Calu3 (cell line): ENCODE measurements around the gene PCDHB10. TPM values are rescaled to one million over a fixed set of nuclear protein-coding genes. Genes with fewer than 3 reads are reported as not detected.
"Not testable (repeated sequence)": the region's sequence is repeated elsewhere in the genome, so short reads cannot be mapped to it uniquely, and the experiment has no call there.

Experiments
- Bru-seq: library from RNA; stranded (reverse); fragments of 400-500 nt; gene quantifications from one replicate; lab custom pipeline; 2021; lab: Mats Ljungman, UMichigan
- BruChase-seq, 2 experiments: library from RNA; stranded (reverse); fragments of 400-500 nt; gene quantifications; one replicate each; lab custom pipeline; 2021; lab: Mats Ljungman, UMichigan
- BruUV-seq: library from RNA; stranded (reverse); fragments of 400-500 nt; replicated peaks from 2 replicates; lab custom pipeline; 2021; lab: Mats Ljungman, UMichigan
- CTCF ChIA-PET: fragments of 300-600 bp; sonication (Branson Sonifier 250); formaldehyde crosslinking; loops from one replicate; lab custom pipeline; 2022; ENCODE audit warnings: antibody characterized with exemption; lab: Charles Lee
- DNase-seq: peaks from one replicate; pipeline ENCODE4 v3.0.0; 2022
- H3K27ac Mint-ChIP-seq: one replicate; pipeline ENCODE4 v1.8.0; 2022; ENCODE audit warnings: mixed read lengths; ENCODE audit not compliant: unreplicated experiment
- H3K27me3 Mint-ChIP-seq: one replicate; pipeline ENCODE4 v1.8.0; 2022; ENCODE audit warnings: mixed read lengths; ENCODE audit not compliant: unreplicated experiment
- H3K36me3 Mint-ChIP-seq: one replicate; pipeline ENCODE4 v1.8.0; 2022; ENCODE audit warnings: mild to moderate bottlenecking, moderate library complexity, mixed read lengths; ENCODE audit not compliant: insufficient read depth, unreplicated experiment
- H3K4me1 Mint-ChIP-seq: one replicate; pipeline ENCODE4 v1.8.0; 2022; ENCODE audit warnings: mild to moderate bottlenecking, low read depth, mixed read lengths; ENCODE audit not compliant: unreplicated experiment
- H3K4me3 Mint-ChIP-seq: one replicate; pipeline ENCODE4 v1.8.0; 2022; ENCODE audit warnings: mild to moderate bottlenecking, low read depth, moderate library complexity, mixed read lengths; ENCODE audit not compliant: unreplicated experiment
- H3K9me3 Mint-ChIP-seq: one replicate; pipeline ENCODE4 v1.8.0; 2022; ENCODE audit warnings: low read depth, mixed read lengths; ENCODE audit not compliant: unreplicated experiment
- intact Hi-C: fragments of 100-400 bp; cut with micrococcal nuclease; formaldehyde crosslinking; loops from one replicate; pipeline ENCODE4 v1.10.0; 2022; ENCODE audit not compliant: unreplicated experiment
- long read RNA-seq: library from polyadenylated mRNA; stranded (forward); transcript quantifications from one replicate; pipeline ENCODE4 v2.0.0, GENCODE V29; 2022
- total RNA-seq: library from RNA; stranded (reverse); gene quantifications from 2 replicates; pipeline ENCODE4 v1.2.3, GENCODE V29; 2022
- TF ChIP-seq, protein P1 (sequence below): fragments of 200-600 bp; IDR thresholded peaks from one replicate; pipeline ENCODE4 v1.8.0; 2022; ENCODE audit warnings: antibody characterized with exemption; ENCODE audit not compliant: unreplicated experiment

PCDHB10 gene
- total RNA-seq: 1.0 and 1.2 TPM in 2 replicates
- Bru-seq, nascent RNA: percentile 32 among the genes with signal in this experiment
- percentile 56 among the genes with signal in this experiment for BruChase-seq, experiment 1, labeled RNA remaining after a 6-hour chase
- BruChase-seq, experiment 2, labeled RNA remaining after a 2-hour chase: percentile 39 among the genes with signal in this experiment
- long read RNA-seq, partial matches to known transcripts: 0 of 1 reads
- long read RNA-seq, other reads (novel, unspliced or antisense): 0 of 1 reads

DNA sequence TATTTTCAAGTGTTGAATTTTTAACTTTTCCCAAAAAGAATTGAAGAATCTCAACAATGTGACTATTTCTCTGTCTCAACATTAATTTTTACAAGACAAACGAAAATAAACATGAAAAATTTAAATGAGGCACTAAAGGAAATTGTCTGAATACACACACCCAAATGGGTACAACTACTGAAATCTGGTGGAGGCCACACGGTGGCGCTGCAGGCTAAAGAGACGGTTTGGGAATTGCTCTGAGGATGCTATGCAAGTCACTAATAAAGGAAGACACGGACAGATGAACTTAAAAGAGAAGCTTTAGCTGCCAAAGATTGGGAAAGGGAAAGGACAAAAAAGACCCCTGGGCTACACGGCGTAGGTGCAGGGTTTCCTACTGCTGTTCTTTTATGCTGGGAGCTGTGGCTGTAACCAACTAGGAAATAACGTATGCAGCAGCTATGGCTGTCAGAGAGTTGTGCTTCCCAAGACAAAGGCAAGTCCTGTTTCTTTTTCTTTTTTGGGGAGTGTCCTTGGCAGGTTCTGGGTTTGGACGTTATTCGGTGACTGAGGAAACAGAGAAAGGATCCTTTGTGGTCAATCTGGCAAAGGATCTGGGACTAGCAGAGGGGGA lies at the start of gene PCDHB10:
TSS of gene PCDHB10 (plus strand) at position 244 of the 616 bp plus-strand sequence. CDS start at position 444, 200 bp downstream.
- intact Hi-C loops: no loop called here
- TF ChIP-seq, protein P1, sequence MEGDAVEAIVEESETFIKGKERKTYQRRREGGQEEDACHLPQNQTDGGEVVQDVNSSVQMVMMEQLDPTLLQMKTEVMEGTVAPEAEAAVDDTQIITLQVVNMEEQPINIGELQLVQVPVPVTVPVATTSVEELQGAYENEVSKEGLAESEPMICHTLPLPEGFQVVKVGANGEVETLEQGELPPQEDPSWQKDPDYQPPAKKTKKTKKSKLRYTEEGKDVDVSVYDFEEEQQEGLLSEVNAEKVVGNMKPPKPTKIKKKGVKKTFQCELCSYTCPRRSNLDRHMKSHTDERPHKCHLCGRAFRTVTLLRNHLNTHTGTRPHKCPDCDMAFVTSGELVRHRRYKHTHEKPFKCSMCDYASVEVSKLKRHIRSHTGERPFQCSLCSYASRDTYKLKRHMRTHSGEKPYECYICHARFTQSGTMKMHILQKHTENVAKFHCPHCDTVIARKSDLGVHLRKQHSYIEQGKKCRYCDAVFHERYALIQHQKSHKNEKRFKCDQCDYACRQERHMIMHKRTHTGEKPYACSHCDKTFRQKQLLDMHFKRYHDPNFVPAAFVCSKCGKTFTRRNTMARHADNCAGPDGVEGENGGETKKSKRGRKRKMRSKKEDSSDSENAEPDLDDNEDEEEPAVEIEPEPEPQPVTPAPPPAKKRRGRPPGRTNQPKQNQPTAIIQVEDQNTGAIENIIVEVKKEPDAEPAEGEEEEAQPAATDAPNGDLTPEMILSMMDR: no peak
- no peaks in the 10 kb centered on the region for H3K36me3 Mint-ChIP-seq
- H3K4me3 Mint-ChIP-seq: peak within 1 kb of the TSS; percentile 46
- peak; percentile 59 for DNase-seq
- peaks cover 17% of the 10 kb centered on the region for H3K9me3 Mint-ChIP-seq
- no peaks in the 10 kb centered on the region for H3K27me3 Mint-ChIP-seq
- H3K27ac Mint-ChIP-seq: no peak within 1 kb of the TSS
- CTCF ChIA-PET: interaction anchor here (1.0 to 1.2 kb wide), 2 partner anchors 158 to 366 kb away, joined by 3 read pairs; partner anchors contain the start of gene PCDHGB1
- no TSS peak for BruUV-seq
- H3K4me1 Mint-ChIP-seq: no peaks in the 10 kb centered on the region

DNA sequence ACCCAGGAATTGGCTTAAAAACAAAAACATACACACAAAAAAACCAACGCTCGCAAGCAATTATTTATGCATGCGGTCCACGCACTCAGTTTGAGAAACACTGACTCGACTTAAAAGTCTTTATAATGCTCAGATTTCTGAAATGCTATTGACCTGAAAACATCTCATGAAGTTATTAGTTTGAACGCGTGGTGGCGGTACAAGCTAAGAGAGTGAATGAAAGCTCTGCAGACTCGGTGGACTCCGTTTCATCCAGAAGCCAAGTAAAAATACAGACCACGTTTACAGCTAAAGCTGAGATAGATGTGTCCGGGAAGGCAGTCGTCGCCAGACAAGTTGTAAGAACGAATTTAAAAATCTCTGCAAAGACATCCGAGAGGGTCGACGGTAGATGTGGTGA lies 42.3 kb upstream of the PCDHB10 start, which contains the start of gene PCDHB6:
TSS of gene PCDHB6 (plus strand) at position 246 of the 400 bp plus-strand sequence. CDS start 201 bp downstream, outside the sequence.
- TF ChIP-seq, protein P1: no peak
- intact Hi-C loops: no loop called here
- no TSS peak for BruUV-seq
- no peak for DNase-seq
- Mint-ChIP-seq H3K4me1 (no peaks in the 10 kb centered on the region), H3K36me3 (no peaks in the 10 kb centered on the region), H3K9me3 (peaks cover 15% of the 10 kb centered on the region), H3K27me3 (no peaks in the 10 kb centered on the region), H3K4me3 (no peak within 1 kb of the TSS), H3K27ac (no peak within 1 kb of the TSS)
- CTCF ChIA-PET: no interaction called here

DNA sequence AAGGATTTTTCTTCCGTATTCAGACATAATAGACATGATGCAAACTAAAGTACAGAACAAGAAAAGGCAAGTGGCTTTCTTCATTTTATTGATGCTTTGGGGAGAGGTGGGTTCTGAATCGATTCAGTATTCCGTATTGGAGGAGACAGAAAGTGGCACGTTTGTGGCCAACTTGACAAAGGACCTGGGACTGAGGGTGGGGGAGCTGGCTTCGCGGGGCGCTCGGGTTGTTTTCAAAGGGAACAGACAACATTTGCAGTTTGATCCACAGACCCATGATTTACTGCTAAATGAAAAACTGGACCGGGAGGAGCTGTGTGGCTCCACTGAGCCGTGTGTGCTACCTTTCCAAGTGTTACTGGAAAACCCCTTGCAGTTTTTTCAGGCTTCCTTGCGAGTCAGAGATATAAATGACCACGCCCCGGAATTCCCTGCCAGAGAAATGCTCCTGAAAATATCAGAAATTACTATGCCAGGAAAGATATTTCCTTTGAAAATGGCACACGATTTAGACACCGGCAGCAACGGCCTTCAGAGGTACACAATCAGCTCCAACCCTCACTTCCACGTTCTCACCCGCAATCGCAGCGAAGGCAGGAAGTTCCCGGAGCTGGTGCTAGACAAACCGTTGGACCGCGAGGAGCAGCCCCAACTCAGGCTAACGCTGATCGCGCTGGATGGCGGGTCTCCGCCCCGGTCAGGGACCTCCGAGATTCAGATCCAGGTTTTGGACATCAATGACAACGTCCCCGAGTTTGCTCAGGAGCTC lies 41.7 kb upstream of the PCDHB10 start:
- no TSS peak for BruUV-seq
- Mint-ChIP-seq H3K27me3 (no peaks in the 10 kb centered on the region), H3K4me3 (no peak overlapping the region), H3K27ac (no peak overlapping the region), H3K36me3 (no peaks in the 10 kb centered on the region), H3K9me3 (peaks cover 17% of the 10 kb centered on the region), H3K4me1 (no peaks in the 10 kb centered on the region)
- no peak for DNase-seq
- CTCF ChIA-PET: no interaction called here
- TF ChIP-seq, protein P1: no peak
- intact Hi-C loops: no loop called here

DNA sequence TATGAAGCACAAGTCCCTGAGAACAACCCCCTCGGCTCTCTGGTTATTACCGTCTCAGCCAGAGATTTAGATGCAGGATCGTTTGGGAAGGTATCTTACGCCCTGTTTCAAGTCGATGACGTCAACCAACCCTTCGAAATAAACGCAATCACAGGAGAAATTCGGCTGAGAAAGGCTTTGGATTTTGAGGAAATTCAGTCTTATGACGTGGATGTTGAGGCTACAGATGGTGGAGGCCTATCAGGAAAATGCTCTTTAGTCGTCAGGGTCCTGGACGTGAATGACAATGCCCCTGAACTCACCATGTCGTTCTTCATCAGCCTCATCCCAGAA lies 41.2 kb upstream of the PCDHB10 start:
- no peak for DNase-seq
- H3K4me1 Mint-ChIP-seq: no peaks in the 10 kb centered on the region
- H3K4me3 Mint-ChIP-seq: no peak overlapping the region
- CTCF ChIA-PET: no interaction called here
- no TSS peak for BruUV-seq
- intact Hi-C loops: no loop called here
- H3K27ac Mint-ChIP-seq: no peak overlapping the region
- no peaks in the 10 kb centered on the region for H3K36me3 Mint-ChIP-seq
- peaks cover 15% of the 10 kb centered on the region for H3K9me3 Mint-ChIP-seq
- H3K27me3 Mint-ChIP-seq: no peaks in the 10 kb centered on the region
- TF ChIP-seq, protein P1: no peak

DNA sequence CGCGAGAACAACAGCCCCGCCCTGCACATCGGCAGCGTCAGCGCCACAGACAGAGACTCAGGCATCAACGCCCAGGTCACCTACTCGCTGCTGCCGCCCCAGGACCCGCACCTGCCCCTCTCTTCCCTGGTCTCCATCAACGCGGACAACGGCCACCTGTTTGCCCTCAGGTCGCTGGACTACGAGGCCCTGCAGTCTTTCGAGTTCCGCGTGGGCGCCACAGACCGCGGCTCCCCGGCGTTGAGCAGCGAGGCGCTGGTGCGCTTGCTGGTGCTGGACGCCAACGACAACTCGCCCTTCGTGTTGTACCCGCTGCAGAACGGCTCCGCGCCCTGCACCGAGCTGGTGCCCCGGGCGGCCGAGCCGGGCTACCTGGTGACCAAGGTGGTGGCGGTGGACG lies 40.5 kb upstream of the PCDHB10 start:
- H3K27me3 Mint-ChIP-seq, DNase-seq, H3K36me3 Mint-ChIP-seq, intact Hi-C loops, H3K27ac Mint-ChIP-seq, H3K4me1 Mint-ChIP-seq, CTCF ChIA-PET, BruUV-seq, H3K4me3 Mint-ChIP-seq: not testable (repeated sequence)
- peaks cover 14% of the 10 kb centered on the region for H3K9me3 Mint-ChIP-seq

DNA sequence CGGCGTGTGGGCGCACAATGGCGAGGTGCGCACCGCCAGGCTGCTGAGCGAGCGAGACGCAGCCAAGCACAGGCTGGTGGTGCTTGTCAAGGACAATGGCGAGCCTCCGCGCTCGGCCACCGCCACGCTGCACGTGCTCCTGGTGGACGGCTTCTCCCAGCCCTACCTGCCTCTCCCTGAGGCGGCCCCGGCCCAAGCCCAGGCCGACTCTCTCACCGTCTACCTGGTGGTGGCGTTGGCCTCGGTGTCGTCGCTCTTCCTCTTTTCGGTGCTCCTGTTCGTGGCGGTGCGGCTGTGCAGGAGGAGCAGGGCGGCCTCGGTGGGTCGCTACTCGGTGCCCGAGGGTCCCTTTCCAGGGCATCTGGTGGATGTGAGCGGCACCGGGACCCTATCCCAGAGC lies 40.1 kb upstream of the PCDHB10 start:
- H3K9me3 Mint-ChIP-seq: peaks cover 14% of the 10 kb centered on the region
- H3K4me3 Mint-ChIP-seq, H3K27ac Mint-ChIP-seq, BruUV-seq, CTCF ChIA-PET, H3K36me3 Mint-ChIP-seq, intact Hi-C loops, H3K4me1 Mint-ChIP-seq, DNase-seq, H3K27me3 Mint-ChIP-seq: not testable (repeated sequence)
